ENCODE measurements around the gene NEURL1B. TPM values are rescaled to one million over a fixed set of nuclear protein-coding genes. Genes with fewer than 3 reads are reported as not detected.

Gene NEURL1B
- total RNA-seq, 2 experiments from 2014 or later, result 0.32 to 0.57 TPM

DNA sequence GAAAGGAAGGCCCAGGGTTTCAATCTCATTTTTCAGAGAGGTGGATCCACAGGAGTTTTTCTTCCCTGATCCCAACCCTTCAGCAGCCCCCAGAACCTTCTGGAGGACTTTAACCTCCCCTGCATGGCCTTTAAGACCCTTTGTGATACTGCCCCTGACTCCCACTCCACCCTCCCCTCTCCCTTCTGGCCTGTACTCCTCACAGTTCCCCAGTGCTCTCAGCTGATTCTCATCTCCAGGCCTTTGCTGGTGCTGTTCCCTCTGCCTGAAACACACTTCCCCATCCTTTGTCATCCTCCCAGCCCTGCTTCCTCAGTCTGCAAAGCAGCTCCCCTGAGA is 18.5 kb downstream of the NEURL1B start:
- ChIA-PET CTCF (ENCODE audit: unreplicated experiment) (interaction anchor here (0.5 kb wide), 1 partner anchor 41 kb away, joined by 4 read pairs; no protein-coding TSS in a partner anchor), POLR2A (no interaction called here)
- no peak for DNase-seq (ENCODE audit: low spot score)
- H3K27ac ChIP-seq (ENCODE audit: low read depth, low read length, poor library complexity, severe bottlenecking), result no peak overlapping the region
- H3K36me3 ChIP-seq (ENCODE audit: insufficient read depth, low read length), result no peaks in the 10 kb centered on the region
- H3K79me2 ChIP-seq (ENCODE audit: insufficient read depth, low read depth, low read length), result no peaks in the 10 kb centered on the region
- H3K4me2 ChIP-seq (ENCODE audit: low read length), result no peak overlapping the region
- no peaks in the 10 kb centered on the region for H3K4me1 ChIP-seq (ENCODE audit: insufficient read depth, low read length, poor library complexity, severe bottlenecking)
- intact Hi-C loops (cut with micrococcal nuclease; ENCODE audit: unreplicated experiment), result no loop called here
- no peaks in the 10 kb centered on the region for H3K9me3 ChIP-seq (ENCODE audit: low read length)
- H2AFZ ChIP-seq (ENCODE audit: low read length), result no peak overlapping the region
- no TSS peak for BruUV-seq (replicated peaks)
- no peaks in the 10 kb centered on the region for H3K9me2 ChIP-seq (ENCODE audit: insufficient read depth, low read length)
- H4K20me1 ChIP-seq (ENCODE audit: insufficient read depth, low read length), result no peaks in the 10 kb centered on the region
- TF ChIP-seq EZH2phosphoT487 (IDR thresholded peaks at IDR 0.05; ENCODE audit: borderline replicate concordance, low read depth, low read length), result no peak
- TF ChIP-seq, protein P1, sequence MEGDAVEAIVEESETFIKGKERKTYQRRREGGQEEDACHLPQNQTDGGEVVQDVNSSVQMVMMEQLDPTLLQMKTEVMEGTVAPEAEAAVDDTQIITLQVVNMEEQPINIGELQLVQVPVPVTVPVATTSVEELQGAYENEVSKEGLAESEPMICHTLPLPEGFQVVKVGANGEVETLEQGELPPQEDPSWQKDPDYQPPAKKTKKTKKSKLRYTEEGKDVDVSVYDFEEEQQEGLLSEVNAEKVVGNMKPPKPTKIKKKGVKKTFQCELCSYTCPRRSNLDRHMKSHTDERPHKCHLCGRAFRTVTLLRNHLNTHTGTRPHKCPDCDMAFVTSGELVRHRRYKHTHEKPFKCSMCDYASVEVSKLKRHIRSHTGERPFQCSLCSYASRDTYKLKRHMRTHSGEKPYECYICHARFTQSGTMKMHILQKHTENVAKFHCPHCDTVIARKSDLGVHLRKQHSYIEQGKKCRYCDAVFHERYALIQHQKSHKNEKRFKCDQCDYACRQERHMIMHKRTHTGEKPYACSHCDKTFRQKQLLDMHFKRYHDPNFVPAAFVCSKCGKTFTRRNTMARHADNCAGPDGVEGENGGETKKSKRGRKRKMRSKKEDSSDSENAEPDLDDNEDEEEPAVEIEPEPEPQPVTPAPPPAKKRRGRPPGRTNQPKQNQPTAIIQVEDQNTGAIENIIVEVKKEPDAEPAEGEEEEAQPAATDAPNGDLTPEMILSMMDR (conservative IDR thresholded peaks at IDR 0.05; ENCODE audit: low read length), result no peak
- no peak overlapping the region for H3K4me3 ChIP-seq (ENCODE audit: low read depth, low read length, poor library complexity, severe bottlenecking)

DNA sequence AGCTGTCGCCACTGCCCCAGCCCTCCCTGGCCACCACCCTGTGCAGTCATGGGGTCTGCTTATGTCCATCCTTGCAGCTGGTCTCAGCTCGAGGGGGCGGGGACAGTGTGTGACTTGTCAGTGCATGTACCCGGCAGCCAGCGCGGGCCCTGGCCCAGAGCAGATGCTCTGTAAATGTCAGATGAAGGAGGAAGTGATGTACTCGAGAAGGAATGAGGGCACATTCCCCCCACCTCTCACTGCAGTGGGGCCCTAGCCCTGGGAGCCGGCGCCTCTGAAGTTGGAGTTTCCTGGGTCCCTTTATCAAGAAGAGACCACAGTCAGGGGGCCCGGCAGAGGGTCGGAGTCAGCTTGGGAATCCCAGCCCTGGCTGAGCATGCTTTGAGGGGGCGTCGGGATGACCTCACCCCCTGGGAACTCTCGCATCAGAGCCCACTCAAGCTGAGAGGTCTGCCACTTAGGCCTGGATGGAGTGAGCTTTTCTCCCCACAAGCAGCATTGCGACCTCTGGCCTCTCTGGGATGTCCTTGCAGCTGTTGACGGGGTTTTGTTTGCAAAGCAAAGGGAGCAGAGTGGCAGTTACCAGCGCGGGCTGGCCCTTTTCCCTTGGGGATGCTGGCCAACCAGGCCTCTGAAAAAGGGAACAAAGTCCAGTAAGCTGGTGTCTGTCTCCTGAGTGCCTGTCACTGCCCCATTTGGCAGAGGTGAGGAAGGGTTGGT is 19.0 kb downstream of the NEURL1B start:
- BruUV-seq (replicated peaks), result no TSS peak
- no peaks in the 10 kb centered on the region for H3K9me3 ChIP-seq (ENCODE audit: low read length)
- peak; percentile 6 for DNase-seq (ENCODE audit: low spot score)
- H3K36me3 ChIP-seq (ENCODE audit: insufficient read depth, low read length), result no peaks in the 10 kb centered on the region
- no peaks in the 10 kb centered on the region for H4K20me1 ChIP-seq (ENCODE audit: insufficient read depth, low read length)
- H3K4me1 ChIP-seq (ENCODE audit: insufficient read depth, low read length, poor library complexity, severe bottlenecking), result no peaks in the 10 kb centered on the region
- H3K79me2 ChIP-seq (ENCODE audit: insufficient read depth, low read depth, low read length), result no peaks in the 10 kb centered on the region
- intact Hi-C loops (cut with micrococcal nuclease; ENCODE audit: unreplicated experiment), result no loop called here
- no peak overlapping the region for H3K27ac ChIP-seq (ENCODE audit: low read depth, low read length, poor library complexity, severe bottlenecking)
- CTCF ChIA-PET (ENCODE audit: unreplicated experiment), result interaction anchor here (0.5 kb wide), 1 partner anchor 41 kb away, joined by 4 read pairs; no protein-coding TSS in a partner anchor
- H3K9me2 ChIP-seq (ENCODE audit: insufficient read depth, low read length), result no peaks in the 10 kb centered on the region
- H2AFZ ChIP-seq (ENCODE audit: low read length), result no peak overlapping the region
- POLR2A ChIA-PET, result no interaction called here
- no peak overlapping the region for H3K4me2 ChIP-seq (ENCODE audit: low read length)
- TF ChIP-seq EZH2phosphoT487 (IDR thresholded peaks at IDR 0.05; ENCODE audit: borderline replicate concordance, low read depth, low read length), result no peak
- TF ChIP-seq, protein P1 (conservative IDR thresholded peaks at IDR 0.05; ENCODE audit: low read length), result no peak
- no peak overlapping the region for H3K4me3 ChIP-seq (ENCODE audit: low read depth, low read length, poor library complexity, severe bottlenecking)

DNA sequence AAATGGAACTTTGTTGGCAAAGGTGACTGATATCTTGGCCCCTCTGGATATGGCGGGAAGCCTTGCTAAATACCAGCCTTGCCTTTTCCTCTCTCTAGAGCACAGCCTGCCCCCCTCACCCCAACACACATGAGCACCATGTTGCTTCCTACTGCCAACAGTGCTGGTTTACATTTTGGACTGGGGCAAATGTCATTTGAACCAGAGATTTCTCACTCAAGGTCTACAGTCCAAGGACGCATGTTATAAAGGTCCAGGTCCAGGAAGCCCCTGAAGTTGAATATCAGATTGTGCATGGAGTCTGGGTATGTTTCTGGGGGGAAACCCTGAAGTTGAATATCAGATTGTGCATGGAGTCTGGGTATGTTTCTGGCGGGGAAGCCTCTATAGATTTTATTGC is 19.9 kb downstream of the NEURL1B start:
- no peaks in the 10 kb centered on the region for H3K9me3 ChIP-seq (ENCODE audit: low read length)
- POLR2A ChIA-PET, result no interaction called here
- no peak overlapping the region for H3K27ac ChIP-seq (ENCODE audit: low read depth, low read length, poor library complexity, severe bottlenecking)
- H3K79me2 ChIP-seq (ENCODE audit: insufficient read depth, low read depth, low read length), result no peaks in the 10 kb centered on the region
- DNase-seq (ENCODE audit: low spot score), result no peak
- intact Hi-C loops (cut with micrococcal nuclease; ENCODE audit: unreplicated experiment), result no loop called here
- no peak overlapping the region for H2AFZ ChIP-seq (ENCODE audit: low read length)
- no peaks in the 10 kb centered on the region for H3K9me2 ChIP-seq (ENCODE audit: insufficient read depth, low read length)
- TF ChIP-seq, protein P1 (conservative IDR thresholded peaks at IDR 0.05; ENCODE audit: low read length), result no peak
- TF ChIP-seq EZH2phosphoT487 (IDR thresholded peaks at IDR 0.05; ENCODE audit: borderline replicate concordance, low read depth, low read length), result no peak
- H3K4me2 ChIP-seq (ENCODE audit: low read length), result no peak overlapping the region
- H3K4me3 ChIP-seq (ENCODE audit: low read depth, low read length, poor library complexity, severe bottlenecking), result no peak overlapping the region
- H3K36me3 ChIP-seq (ENCODE audit: insufficient read depth, low read length), result no peaks in the 10 kb centered on the region
- no TSS peak for BruUV-seq (replicated peaks)
- H4K20me1 ChIP-seq (ENCODE audit: insufficient read depth, low read length), result no peaks in the 10 kb centered on the region
- no peaks in the 10 kb centered on the region for H3K4me1 ChIP-seq (ENCODE audit: insufficient read depth, low read length, poor library complexity, severe bottlenecking)
- CTCF ChIA-PET (ENCODE audit: unreplicated experiment), result no interaction called here
